OCI-LY7 (cell line): ENCODE results near the gene TRIM39. TPM values are rescaled to one million over a fixed set of nuclear protein-coding genes. Genes with fewer than 3 reads are reported as not detected.

Experiments used
- BruUV-seq: library from RNA; stranded (reverse); fragments of 400-500 nt; replicated peaks from 2 replicates; lab custom pipeline; 2021; lab: Mats Ljungman, UMichigan
- CTCF ChIA-PET: fragments of 300-600 bp; sonication (Branson Sonifier 250); formaldehyde crosslinking; loops from one replicate; lab custom pipeline; 2022; ENCODE audit warnings: antibody characterized with exemption; ENCODE audit not compliant: unreplicated experiment; lab: Charles Lee
- POLR2A ChIA-PET: fragments of 300-600 bp; sonication (Branson Sonifier 250); formaldehyde crosslinking; loops from one replicate; lab custom pipeline; 2022; ENCODE audit warnings: antibody characterized with exemption; lab: Charles Lee
- DNase-seq: peaks from one replicate; pipeline ENCODE4 v3.0.0-alpha.2; 2015; ENCODE audit warnings: low spot score
- H2AFZ ChIP-seq: fragments of 200-600 bp; sonication (generic), shearing (Covaris generic); 2 replicates; pipeline ENCODE4 v1.6.1; 2014; ENCODE audit warnings: mild to moderate bottlenecking, antibody characterized with exemption, low read length, moderate library complexity
- H3K27ac ChIP-seq: fragments of 200-600 bp; sonication (generic); 2 replicates; pipeline ENCODE4 v1.5.1; 2014; ENCODE audit warnings: mixed run types, low read depth, mild to moderate bottlenecking, moderate library complexity, low read length, inconsistent platforms; ENCODE audit not compliant: poor library complexity, severe bottlenecking
- H3K36me3 ChIP-seq: fragments of 200-600 bp; sonication (generic); 2 replicates; pipeline ENCODE4 v1.6.1; 2014; ENCODE audit warnings: mild to moderate bottlenecking, antibody characterized with exemption, low read length, moderate library complexity, mixed read lengths; ENCODE audit not compliant: insufficient read depth
- H3K4me1 ChIP-seq: fragments of 200-600 bp; sonication (generic); 2 replicates; pipeline ENCODE4 v1.5.1; 2014; ENCODE audit warnings: mild to moderate bottlenecking, low read length; ENCODE audit not compliant: insufficient read depth, poor library complexity, severe bottlenecking
- H3K4me2 ChIP-seq: fragments of 200-600 bp; sonication (generic); 2 replicates; pipeline ENCODE4 v1.6.1; 2014; ENCODE audit warnings: mild to moderate bottlenecking, low read length
- H3K4me3 ChIP-seq: fragments of 200-600 bp; sonication (generic); 2 replicates; pipeline ENCODE4 v1.5.1; 2014; ENCODE audit warnings: mild to moderate bottlenecking, low read depth, low read length; ENCODE audit not compliant: poor library complexity, severe bottlenecking
- H3K79me2 ChIP-seq: fragments of 200-600 bp; sonication (generic); 2 replicates; pipeline ENCODE4 v1.6.1; 2016; ENCODE audit warnings: low read depth, mild to moderate bottlenecking, low read length, moderate library complexity, mixed read lengths; ENCODE audit not compliant: insufficient read depth
- H3K9me2 ChIP-seq: fragments of 200-600 bp; sonication (generic); 2 replicates; pipeline ENCODE4 v1.6.1; 2016; ENCODE audit warnings: mild to moderate bottlenecking, low read length, mixed read lengths; ENCODE audit not compliant: insufficient read depth
- H3K9me3 ChIP-seq: fragments of 200-600 bp; sonication (generic); 2 replicates; pipeline ENCODE4 v1.6.1; 2014; ENCODE audit warnings: mild to moderate bottlenecking, mixed run types, low read length, mixed read lengths
- H4K20me1 ChIP-seq: fragments of 200-600 bp; sonication (generic); 2 replicates; pipeline ENCODE4 v1.6.1; 2014; ENCODE audit warnings: mild to moderate bottlenecking, antibody characterized with exemption, low read length, moderate library complexity, mixed read lengths; ENCODE audit not compliant: insufficient read depth
- CTCF ChIP-seq: fragments of 200-600 bp; sonication (generic); conservative IDR thresholded peaks from 2 replicates; pipeline ENCODE4 v1.5.1; 2014; ENCODE audit warnings: mild to moderate bottlenecking, antibody characterized with exemption, low read length, moderate library complexity, mixed read lengths
- EZH2phosphoT487 ChIP-seq: fragments of 200-600 bp; sonication (generic); IDR thresholded peaks from 2 replicates; pipeline ENCODE4 v1.6.1; 2018; ENCODE audit warnings: low read depth, borderline replicate concordance, mild to moderate bottlenecking, mixed run types, antibody characterized with exemption, low read length, moderate library complexity, mixed read lengths
- intact Hi-C: fragments of 100-400 bp; cut with micrococcal nuclease; formaldehyde crosslinking; loops from one replicate; pipeline ENCODE4 v1.10.0; 2022; ENCODE audit not compliant: unreplicated experiment
- total RNA-seq, 2 experiments: library from RNA; depleted of rRNA in 1 of 2; stranded (reverse); fragments of >200 nt in 1 of 2; shearing (Covaris generic) in 1 of 2; gene quantifications; 2 replicates each; pipeline ENCODE4 v1.2.3, GENCODE V29; 2014 to 2022

Gene TRIM39
- total RNA-seq, 2 experiments from 2014 or later, result 11.4 to 17.0 TPM

DNA sequence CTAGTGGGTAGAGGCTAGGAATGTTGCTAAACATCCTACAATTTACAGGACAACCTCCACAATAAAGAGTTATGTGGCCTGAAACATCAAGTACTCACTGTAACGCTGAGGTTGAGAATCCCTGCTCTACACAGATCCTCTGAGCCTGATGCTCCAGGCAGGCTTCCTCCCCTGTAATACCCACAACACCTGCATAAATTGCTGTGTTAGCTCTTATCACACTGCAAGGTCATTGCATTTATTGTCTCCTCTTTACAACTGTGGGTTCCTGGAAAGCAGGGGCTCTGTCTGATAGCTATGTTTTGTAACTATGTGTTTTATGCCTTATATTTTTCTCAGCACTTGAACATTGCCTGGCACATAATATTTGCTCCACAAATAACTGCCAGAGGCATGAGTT lies 29.8 kb downstream of the TRIM39 start:
- intact Hi-C loops, result no loop called here
- CTCF ChIA-PET, result no interaction called here
- Histone ChIP-seq H3K4me2 (no peak overlapping the region), H3K36me3 (no peaks in the 10 kb centered on the region), H3K9me3 (no peaks in the 10 kb centered on the region), H3K27ac (no peak overlapping the region), H3K79me2 (no peaks in the 10 kb centered on the region), H3K4me3 (no peak overlapping the region), H2AFZ (no peak overlapping the region), H3K4me1 (no peaks in the 10 kb centered on the region), H3K9me2 (no peaks in the 10 kb centered on the region), H4K20me1 (0 out of 2 replicates have a peak, but pooled peaks cover 4% of the 10 kb centered on the region)
- no TSS peak for BruUV-seq
- no peak for DNase-seq
- TF ChIP-seq EZH2phosphoT487 (no peak), CTCF (no peak)
- POLR2A ChIA-PET, result no interaction called here

GRCh38 chr6:30357678-30358540 lies 31.2 kb downstream of the TRIM39 start:
- DNase-seq, result peak; percentile 55
- 0 out of 2 replicates have a peak, but pooled peaks cover 4% of the 10 kb centered on the region for H4K20me1 ChIP-seq
- no peaks in the 10 kb centered on the region for H3K9me2 ChIP-seq
- intact Hi-C loops, result loop anchor here (1.0 kb wide), 1 partner anchor 39 kb away; no protein-coding TSS in a partner anchor
- no peak overlapping the region for H3K4me2 ChIP-seq
- no peaks in the 10 kb centered on the region for H3K9me3 ChIP-seq
- no peak overlapping the region for H3K27ac ChIP-seq
- ChIA-PET CTCF (no interaction called here), POLR2A (interaction anchor here (1.0 kb wide), 1 partner anchor 16 kb away, joined by 3 read pairs; no protein-coding TSS in a partner anchor)
- H3K4me3 ChIP-seq, result no peak overlapping the region
- no peaks in the 10 kb centered on the region for H3K79me2 ChIP-seq
- no peaks in the 10 kb centered on the region for H3K4me1 ChIP-seq
- H3K36me3 ChIP-seq, result no peaks in the 10 kb centered on the region
- no TSS peak for BruUV-seq
- no peak overlapping the region for H2AFZ ChIP-seq
- TF ChIP-seq CTCF (peak; percentile 87), EZH2phosphoT487 (no peak)

- intact Hi-C loops, result no loop called here
- BruUV-seq, result no TSS peak
- no peak for DNase-seq
- 0 out of 2 replicates have a peak, but pooled peaks cover 4% of the 10 kb centered on the region for H4K20me1 ChIP-seq
- no peak overlapping the region for H3K4me3 ChIP-seq
- POLR2A ChIA-PET, result no interaction called here
- no peaks in the 10 kb centered on the region for H3K9me3 ChIP-seq
- no peak overlapping the region for H3K4me2 ChIP-seq
- no peak overlapping the region for H2AFZ ChIP-seq
- no peaks in the 10 kb centered on the region for H3K79me2 ChIP-seq
- no peaks in the 10 kb centered on the region for H3K9me2 ChIP-seq
- H3K27ac ChIP-seq, result no peak overlapping the region
- H3K4me1 ChIP-seq, result no peaks in the 10 kb centered on the region
- H3K36me3 ChIP-seq, result no peaks in the 10 kb centered on the region
- CTCF ChIA-PET, result no interaction called here
- no peak for TF ChIP-seq CTCF
- no peak for TF ChIP-seq EZH2phosphoT487
These were observed 32.5 kb downstream of the TRIM39 start for GRCh38 chr6:30359276-30359675.
